Suprapubic skin (tissue), 3 donors: ENCODE data around the gene DDR2.

Source experiments
- CTCF ChIP-seq, 2 donors: fragments of 200-600 bp in 1 of 2; fragments of 450-650 bp in 1 of 2; sonication (generic) in 1 of 2; IDR thresholded peaks; one replicate each; pipeline ENCODE4 v1.5.1; 2016 to 2019; ENCODE audit warnings: antibody characterized with exemption in 2 of 2, mild to moderate bottlenecking in 1 of 2, moderate library complexity in 1 of 2
- POLR2A ChIP-seq, 2 donors: fragments of 450-650 bp; IDR thresholded peaks; one replicate each; pipeline ENCODE4 v1.6.1; 2017; ENCODE audit warnings: antibody characterized with exemption in 2 of 2, mild to moderate bottlenecking in 2 of 2, moderate library complexity in 2 of 2

- no peak for TF ChIP-seq POLR2A (IDR thresholded peaks at IDR 0.05)
- TF ChIP-seq CTCF (IDR thresholded peaks at IDR 0.05): no peak
These were observed 8.8 kb downstream of the DDR2 start for GRCh38 chr1:162641114-162641513.
